BLaER1 treated with 17β-estradiol and CSF1 and Interleukin-3, amounts not matched to agents 10 nM and 100 nM (cell line): ENCODE measurements around the gene C6.
"Not testable (repeated sequence)": the region's sequence is repeated elsewhere in the genome, so short reads cannot be mapped to it uniquely, and the experiment has no call there.

Source experiments
- H3K27ac ChIP-seq, 11 experiments: shearing (Covaris generic); formaldehyde crosslinking; 2 replicates each; pipeline ENCODE4 v1.8.1; 2022
- H3K27me3 ChIP-seq, 11 experiments: shearing (Covaris generic); formaldehyde crosslinking; 2 replicates each; pipeline ENCODE4 v1.8.1; 2022
- H3K36me3 ChIP-seq, 11 experiments: shearing (Covaris generic); formaldehyde crosslinking; 2 replicates each; pipeline ENCODE4 v1.8.1; 2022
- H3K4me1 ChIP-seq, 10 experiments: shearing (Covaris generic); formaldehyde crosslinking; 2 replicates each; pipeline ENCODE4 v1.8.1; 2022
- H3K4me2 ChIP-seq, 11 experiments: shearing (Covaris generic); formaldehyde crosslinking; 2 replicates each; pipeline ENCODE4 v1.8.1; 2022
- H3K4me3 ChIP-seq, 10 experiments: shearing (Covaris generic); formaldehyde crosslinking; 2 replicates each; pipeline ENCODE4 v1.8.1; 2022
- H3K9ac ChIP-seq, 11 experiments: shearing (Covaris generic); formaldehyde crosslinking; 2 replicates each; pipeline ENCODE4 v1.8.1; 2022
- H3K9me3 ChIP-seq, 11 experiments: shearing (Covaris generic); formaldehyde crosslinking; replicated peaks in 1 of 11; 2 replicates each; pipeline ENCODE4 v1.8.1; 2022
- H4K20me1 ChIP-seq, 11 experiments: shearing (Covaris generic); formaldehyde crosslinking; 2 replicates each; pipeline ENCODE4 v1.8.1; 2022
- Cebpa-rat ChIP-seq, 11 experiments: shearing (Covaris generic); IDR thresholded peaks; 2 replicates each; pipeline ENCODE4 v1.8.1; 2022

Gene C6

GRCh38 chr5:41203033-41203432 lies 10.3 kb downstream of the C6 start:
- Histone ChIP-seq H3K27ac (no peak overlapping the region), H3K4me3 (no peak overlapping the region), H3K9me3 (peaks cover 0 to 6% (median 0%) of the 10 kb centered on the region in 11 experiments; a peak in 1 of 22 replicates), H4K20me1 (no peaks in the 10 kb centered on the region), H3K27me3 (no peaks in the 10 kb centered on the region), H3K9ac (no peak overlapping the region), H3K4me2 (no peak overlapping the region), H3K4me1 (no peaks in the 10 kb centered on the region), H3K36me3 (no peaks in the 10 kb centered on the region)
- TF ChIP-seq Cebpa-rat (IDR thresholded peaks at IDR 0.05) = no peak

- Histone ChIP-seq H3K4me2 (no peak overlapping the region), H3K9ac (no peak overlapping the region), H3K27me3 (no peaks in the 10 kb centered on the region), H3K4me3 (no peak overlapping the region), H4K20me1 (no peaks in the 10 kb centered on the region), H3K36me3 (no peaks in the 10 kb centered on the region), H3K27ac (no peak overlapping the region), H3K4me1 (no peaks in the 10 kb centered on the region), H3K9me3 (peaks cover 0 to 6% (median 0%) of the 10 kb centered on the region in 11 experiments; a peak in 1 of 22 replicates)
- no peak for TF ChIP-seq Cebpa-rat (IDR thresholded peaks at IDR 0.05)
Measured at GRCh38 chr5:41201082-41201772, 12.1 kb downstream of the C6 start.

GRCh38 chr5:41200506-41200905 lies 12.8 kb downstream of the C6 start:
- Histone ChIP-seq H3K4me1 (no peaks in the 10 kb centered on the region), H3K9ac (no peak overlapping the region), H3K27me3 (no peaks in the 10 kb centered on the region), H4K20me1 (no peaks in the 10 kb centered on the region), H3K9me3 (peaks cover 0 to 5% (median 0%) of the 10 kb centered on the region in 11 experiments; a peak in 1 of 22 replicates), H3K4me3 (no peak overlapping the region), H3K4me2 (no peak overlapping the region), H3K27ac (no peak overlapping the region), H3K36me3 (no peaks in the 10 kb centered on the region)
- TF ChIP-seq Cebpa-rat (IDR thresholded peaks at IDR 0.05) = no peak

- no peak overlapping the region for H3K4me3 ChIP-seq
- H3K36me3 ChIP-seq = no peaks in the 10 kb centered on the region
- no peak for TF ChIP-seq Cebpa-rat (IDR thresholded peaks at IDR 0.05)
- no peaks in the 10 kb centered on the region for H3K27me3 ChIP-seq
- no peak overlapping the region for H3K4me2 ChIP-seq
- no peak overlapping the region for H3K9ac ChIP-seq
- H3K9me3 ChIP-seq = no peaks in the 10 kb centered on the region
- no peak overlapping the region for H3K27ac ChIP-seq
- no peaks in the 10 kb centered on the region for H3K4me1 ChIP-seq
- H4K20me1 ChIP-seq = no peaks in the 10 kb centered on the region
Measured at GRCh38 chr5:41199660-41200059, 13.7 kb downstream of the C6 start.

GRCh38 chr5:41196197-41196596 lies 17.1 kb downstream of the C6 start:
- no peak overlapping the region for H3K4me3 ChIP-seq
- no peaks in the 10 kb centered on the region for H3K9me3 ChIP-seq
- H4K20me1 ChIP-seq = no peaks in the 10 kb centered on the region
- no peaks in the 10 kb centered on the region for H3K36me3 ChIP-seq
- no peak overlapping the region for H3K4me2 ChIP-seq
- no peak overlapping the region for H3K27ac ChIP-seq
- H3K27me3 ChIP-seq = no peaks in the 10 kb centered on the region
- no peaks in the 10 kb centered on the region for H3K4me1 ChIP-seq
- H3K9ac ChIP-seq = no peak overlapping the region
- TF ChIP-seq Cebpa-rat (IDR thresholded peaks at IDR 0.05) = no peak

- Histone ChIP-seq H3K36me3 (no peaks in the 10 kb centered on the region), H3K4me2 (no peak overlapping the region), H4K20me1 (no peaks in the 10 kb centered on the region), H3K27ac (no peak overlapping the region), H3K4me1 (no peaks in the 10 kb centered on the region), H3K9me3 (no peaks in the 10 kb centered on the region), H3K4me3 (no peak overlapping the region), H3K9ac (no peak overlapping the region), H3K27me3 (no peaks in the 10 kb centered on the region)
- TF ChIP-seq Cebpa-rat (IDR thresholded peaks at IDR 0.05) = no peak
Measured at GRCh38 chr5:41195228-41195627, 18.1 kb downstream of the C6 start.

GRCh38 chr5:41194339-41194738 lies 19.0 kb downstream of the C6 start:
- Histone ChIP-seq H3K36me3 (no peaks in the 10 kb centered on the region), H3K4me1 (no peaks in the 10 kb centered on the region), H3K27ac (no peak overlapping the region), H3K4me2 (no peak overlapping the region), H3K27me3 (no peaks in the 10 kb centered on the region), H3K4me3 (no peak overlapping the region), H3K9me3 (no peaks in the 10 kb centered on the region), H3K9ac (no peak overlapping the region), H4K20me1 (no peaks in the 10 kb centered on the region)
- no peak for TF ChIP-seq Cebpa-rat (IDR thresholded peaks at IDR 0.05)

- Histone ChIP-seq H3K4me1 (no peaks in the 10 kb centered on the region), H3K9me3 (no peaks in the 10 kb centered on the region), H4K20me1 (no peaks in the 10 kb centered on the region), H3K27me3 (no peaks in the 10 kb centered on the region), H3K4me2 (no peak overlapping the region), H3K4me3 (no peak overlapping the region), H3K27ac (no peak overlapping the region), H3K36me3 (no peaks in the 10 kb centered on the region), H3K9ac (no peak overlapping the region)
- TF ChIP-seq Cebpa-rat (IDR thresholded peaks at IDR 0.05) = no peak
Measured at GRCh38 chr5:41193456-41194205, 19.7 kb downstream of the C6 start.

- no peak overlapping the region for H3K9ac ChIP-seq
- no peak overlapping the region for H3K4me3 ChIP-seq
- H3K4me2 ChIP-seq = no peak overlapping the region
- no peak overlapping the region for H3K27ac ChIP-seq
- H3K9me3 ChIP-seq = no peaks in the 10 kb centered on the region
- no peaks in the 10 kb centered on the region for H3K27me3 ChIP-seq
- no peaks in the 10 kb centered on the region for H4K20me1 ChIP-seq
- no peaks in the 10 kb centered on the region for H3K36me3 ChIP-seq
- TF ChIP-seq Cebpa-rat (IDR thresholded peaks at IDR 0.05) = no peak
- H3K4me1 ChIP-seq = no peaks in the 10 kb centered on the region
Measured at GRCh38 chr5:41191249-41191648, 22.1 kb downstream of the C6 start.

- no peak overlapping the region for H3K4me2 ChIP-seq
- no peak overlapping the region for H3K4me3 ChIP-seq
- H3K4me1 ChIP-seq = peaks cover 0 to 7% (median 0%) of the 10 kb centered on the region in 10 experiments; a peak in 4 of 20 replicates
- no peaks in the 10 kb centered on the region for H3K36me3 ChIP-seq
- H3K27ac ChIP-seq = no peak overlapping the region
- H3K27me3 ChIP-seq = no peaks in the 10 kb centered on the region
- TF ChIP-seq Cebpa-rat (IDR thresholded peaks at IDR 0.05) = no peak
- no peaks in the 10 kb centered on the region for H3K9me3 ChIP-seq
- no peaks in the 10 kb centered on the region for H4K20me1 ChIP-seq
- H3K9ac ChIP-seq = no peak overlapping the region
Measured at GRCh38 chr5:41186143-41186542, 27.2 kb downstream of the C6 start.

- not testable (repeated sequence) for H4K20me1 ChIP-seq, H3K9me3 ChIP-seq, H3K27me3 ChIP-seq, H3K36me3 ChIP-seq, H3K9ac ChIP-seq, H3K4me2 ChIP-seq, H3K4me1 ChIP-seq, H3K4me3 ChIP-seq, H3K27ac ChIP-seq
Measured at GRCh38 chr5:41183331-41183730, 30.0 kb downstream of the C6 start.
